GM12873 (cell line): ENCODE results near the gene FZD10.

Source experiments
- TF ChIP-seq, protein P1 (sequence below): IDR thresholded peaks from 2 replicates; pipeline ENCODE4 v1.5.1; 2012; ENCODE audit warnings: low read depth, mild to moderate bottlenecking, moderate library complexity, low read length, control low read depth; ENCODE audit not compliant: insufficient read depth; ENCODE audit errors: missing control alignments

The FZD10 gene

GRCh38 chr12:130119241-130119861, 42.9 kb upstream of the FZD10 start:
- TF ChIP-seq, protein P1, sequence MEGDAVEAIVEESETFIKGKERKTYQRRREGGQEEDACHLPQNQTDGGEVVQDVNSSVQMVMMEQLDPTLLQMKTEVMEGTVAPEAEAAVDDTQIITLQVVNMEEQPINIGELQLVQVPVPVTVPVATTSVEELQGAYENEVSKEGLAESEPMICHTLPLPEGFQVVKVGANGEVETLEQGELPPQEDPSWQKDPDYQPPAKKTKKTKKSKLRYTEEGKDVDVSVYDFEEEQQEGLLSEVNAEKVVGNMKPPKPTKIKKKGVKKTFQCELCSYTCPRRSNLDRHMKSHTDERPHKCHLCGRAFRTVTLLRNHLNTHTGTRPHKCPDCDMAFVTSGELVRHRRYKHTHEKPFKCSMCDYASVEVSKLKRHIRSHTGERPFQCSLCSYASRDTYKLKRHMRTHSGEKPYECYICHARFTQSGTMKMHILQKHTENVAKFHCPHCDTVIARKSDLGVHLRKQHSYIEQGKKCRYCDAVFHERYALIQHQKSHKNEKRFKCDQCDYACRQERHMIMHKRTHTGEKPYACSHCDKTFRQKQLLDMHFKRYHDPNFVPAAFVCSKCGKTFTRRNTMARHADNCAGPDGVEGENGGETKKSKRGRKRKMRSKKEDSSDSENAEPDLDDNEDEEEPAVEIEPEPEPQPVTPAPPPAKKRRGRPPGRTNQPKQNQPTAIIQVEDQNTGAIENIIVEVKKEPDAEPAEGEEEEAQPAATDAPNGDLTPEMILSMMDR, result no peak

- TF ChIP-seq, protein P1, result no peak
These were observed 42.1 kb upstream of the FZD10 start for GRCh38 chr12:130120012-130120805.

- TF ChIP-seq, protein P1, result no peak
These were observed 40.9 kb upstream of the FZD10 start for GRCh38 chr12:130121226-130122000.

GRCh38 chr12:130122356-130122755, 39.9 kb upstream of the FZD10 start:
- TF ChIP-seq, protein P1, result no peak

- TF ChIP-seq, protein P1, result no peak
These were observed 38.2 kb upstream of the FZD10 start for GRCh38 chr12:130124106-130124505.

- TF ChIP-seq, protein P1, result no peak
These were observed 37.5 kb upstream of the FZD10 start for GRCh38 chr12:130124605-130125244.
